Measurements from ENCODE around the gene CDAN1.
"Not testable (repeated sequence)": the region's sequence is repeated elsewhere in the genome, so short reads cannot be mapped to it uniquely, and the experiment has no call there.

- TF ChIP-seq YY1 (IDR thresholded peaks at IDR 0.05; ENCODE audit: insufficient read depth, insufficient read length); ZNF274 (IDR thresholded peaks at IDR 0.05; ENCODE audit: low read depth, low read length): not testable (repeated sequence)
Observed at GRCh38 chr15:42764154-42764731, 27.3 kb upstream of the CDAN1 start.

All from NT2/D1 (cell line).